Right lobe of liver (tissue), 4 donors: ENCODE data around the gene PTPRM.

Source experiments
- CTCF ChIP-seq, 4 donors: fragments of 200-600 bp in 3 of 4; fragments of 450-650 bp in 1 of 4; IDR thresholded peaks; one replicate each; pipeline versions ENCODE4 v1.5.1 to v1.8.0; 2016 to 2022; ENCODE audit warnings: antibody characterized with exemption in 4 of 4, mild to moderate bottlenecking in 2 of 4
- POLR2A ChIP-seq: fragments of 450-650 bp; IDR thresholded peaks from one replicate; pipeline ENCODE4 v1.6.1; 2017; ENCODE audit warnings: antibody characterized with exemption, mild to moderate bottlenecking
- donor health status: DM: no; HTN: no; CAD: no.
- donor health status: DM: no; HTN: no; CAD: no.
- donor health status: DM: no; HTN: yes; CAD: no.

DNA sequence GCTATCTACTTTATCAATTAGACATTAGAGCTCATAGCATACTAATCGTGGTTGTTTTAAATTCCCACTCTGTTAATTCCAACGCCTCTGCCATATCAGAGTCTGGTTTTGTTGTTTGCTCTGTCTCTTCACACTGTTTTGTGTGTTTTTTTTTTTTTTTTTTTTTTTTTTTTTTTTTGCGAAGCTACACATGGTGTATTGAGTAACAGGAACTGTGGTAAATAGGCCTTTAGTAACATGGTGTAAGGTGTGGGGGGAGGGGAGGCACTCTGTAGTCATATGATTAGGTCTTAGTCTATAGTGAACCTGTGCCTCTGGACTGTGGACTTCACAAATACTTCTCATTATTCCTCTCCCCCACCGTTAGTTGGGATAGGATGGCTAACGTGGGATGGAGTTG, 671.4 kb downstream of the PTPRM start:
- no peak for TF ChIP-seq CTCF (IDR thresholded peaks at IDR 0.05)
- no peak for TF ChIP-seq POLR2A
